Heart left ventricle (tissue), 13 donors: ENCODE data around the gene ADAMTSL1.

Source experiments
- CTCF ChIP-seq, 12 donors: fragments of 200-600 bp; sonication (generic) in 4 of 12; IDR thresholded peaks; one replicate each; pipeline versions ENCODE4 v1.5.0 to v1.8.0; 2018 to 2022; ENCODE audit warnings: antibody characterized with exemption in 12 of 12, mild to moderate bottlenecking in 5 of 12
- POLR2A ChIP-seq, 2 donors: fragments of 450-650 bp; IDR thresholded peaks; one replicate each; pipeline ENCODE4 v1.6.1; 2017; ENCODE audit warnings: antibody characterized with exemption in 2 of 2, mild to moderate bottlenecking in 2 of 2, moderate library complexity in 2 of 2
- donor health status: ischemic (EF 13 %, LVEDD 7.1; RV severe dilation, severe dysfunction).
- donor health status: DM: no; HTN: yes; CAD: no.
- donor health status: DM: no; HTN: no; CAD: no.
- donor health status: ischemic (EF 25% LVEDD 6.9; RV normal size, moderate dysfunction).
- donor health status: ischemic (EF 25% LVEDD 5.7; RV mildly dilated, moderate dysfunction).
- donor health status: ischemic (EF 35%, LVEDD 5.7; RV mildly dilated, moderate dysfunction).
- donor health status: nonischemic (EF 11% LVEDD 7.7; RV severe dilation, severe dysfunction).
- donor health status: DM: yes; HTN: yes; CAD: no.
- donor health status: PGD.
- donor health status: ischemic (EF 29% LVEDD 5.4; RV normal size, mild dysfunction).
- donor health status: nonischemic (EF 23%, LVEDD 6.1; RV moderate dilation, normal function).

DNA sequence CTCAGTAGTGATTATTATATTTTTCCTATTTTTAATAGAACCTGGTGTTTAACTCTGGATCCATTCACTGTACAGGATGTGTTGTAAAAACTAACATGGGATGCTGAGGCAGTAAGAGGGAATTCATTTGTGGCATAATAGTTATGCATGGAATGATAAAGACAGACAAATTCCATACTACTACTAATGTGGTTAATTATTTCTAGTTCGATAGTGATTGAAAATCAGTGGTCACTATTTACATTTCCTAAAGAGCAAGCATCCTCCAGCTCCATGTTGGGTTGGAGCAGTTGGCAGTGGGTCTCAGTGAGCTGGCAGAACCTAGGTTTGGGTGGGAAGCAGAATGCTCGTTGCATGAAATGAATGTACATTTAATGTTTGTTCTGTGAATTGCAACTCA is 436.5 kb downstream of the ADAMTSL1 start:
- no peak for TF ChIP-seq CTCF (IDR thresholded peaks at IDR 0.05)
- TF ChIP-seq POLR2A (IDR thresholded peaks at IDR 0.05), result no peak
